Prostate gland (tissue), 2 donors: ENCODE results near the gene CROCC2. TPM values are rescaled to one million over a fixed set of nuclear protein-coding genes. Genes with fewer than 3 reads are reported as not detected.

ENCODE experiments used
- DNase-seq: peaks from one replicate; pipeline ENCODE4 v3.0.0-alpha.2; 2019; ENCODE audit warnings: low spot score
- H3K27ac ChIP-seq, 2 donors: fragments of 200-600 bp; sonication (generic); 2 replicates each; pipeline ENCODE4 v1.5.1; 2017 to 2019
- H3K27me3 ChIP-seq: fragments of 200-600 bp; sonication (generic); replicated peaks from 2 replicates; pipeline ENCODE4 v1.5.1; 2019; ENCODE audit not compliant: insufficient read depth
- H3K36me3 ChIP-seq, 2 donors: fragments of 200-600 bp; sonication (generic); 1 replicate in 1 of 2; 2 replicates in 1 of 2; pipeline versions ENCODE4 v1.5.1 to v1.8.1; 2017 to 2019
- H3K4me1 ChIP-seq: fragments of 200-600 bp; sonication (generic); replicated peaks from 2 replicates; pipeline ENCODE4 v1.5.1; 2019
- H3K4me3 ChIP-seq, 2 donors: fragments of 200-600 bp; sonication (generic); 2 replicates each; pipeline ENCODE4 v1.5.1; 2017 to 2019
- H3K9me3 ChIP-seq: fragments of 200-600 bp; sonication (generic); 2 replicates; pipeline ENCODE4 v1.5.1; 2017
- POLR2A ChIP-seq: fragments of 450-650 bp; IDR thresholded peaks from one replicate; pipeline ENCODE4 v1.6.1; 2016; ENCODE audit warnings: antibody characterized with exemption, mild to moderate bottlenecking
- POLR2AphosphoS5 ChIP-seq: sonication (generic); formaldehyde crosslinking; IDR thresholded peaks from one replicate; pipeline ENCODE4 v1.6.1; 2017; ENCODE audit warnings: antibody characterized with exemption
- WGBS: methylation state at CpG from one replicate; pipeline ENCODE4 v1.1.5; 2018; 5-methylcytosine and 5-hydroxymethylcytosine counted together
- intact Hi-C: fragments of 100-400 bp; cut with DNase I; formaldehyde crosslinking; loops from one replicate; pipeline ENCODE4 v1.14.2; 2022
- total RNA-seq, 2 donors: library from RNA; depleted of rRNA; stranded (reverse); fragments of >200 nt; gene quantifications; one replicate each; pipeline ENCODE4 v1.1.0, GENCODE V29; 2016
- TF ChIP-seq, protein P1 (sequence below), 4 experiments: fragments of 200-600 bp in 2 of 4; fragments of 450-650 bp in 2 of 4; sonication (generic) in 2 of 4; IDR thresholded peaks; 1 replicate in 3 of 4; 2 replicates in 1 of 4; pipeline ENCODE4 v1.5.1; 2016 to 2019; ENCODE audit warnings: antibody characterized with exemption in 4 of 4, mild to moderate bottlenecking in 2 of 4, moderate library complexity in 2 of 4

CROCC2 gene
- total RNA-seq, 2 donors from 2014 or later: 0.23 TPM; not detected in 1

- no peaks in the 10 kb centered on the region for H3K9me3 ChIP-seq
- WGBS: 57% methylated on average over 28 of the region's 29 CpGs
- H3K4me1 ChIP-seq: peaks cover 3% of the 10 kb centered on the region
- H3K27ac ChIP-seq: no peak overlapping the region
- DNase-seq: no peak
- TF ChIP-seq POLR2AphosphoS5: no peak
- TF ChIP-seq, protein P1, sequence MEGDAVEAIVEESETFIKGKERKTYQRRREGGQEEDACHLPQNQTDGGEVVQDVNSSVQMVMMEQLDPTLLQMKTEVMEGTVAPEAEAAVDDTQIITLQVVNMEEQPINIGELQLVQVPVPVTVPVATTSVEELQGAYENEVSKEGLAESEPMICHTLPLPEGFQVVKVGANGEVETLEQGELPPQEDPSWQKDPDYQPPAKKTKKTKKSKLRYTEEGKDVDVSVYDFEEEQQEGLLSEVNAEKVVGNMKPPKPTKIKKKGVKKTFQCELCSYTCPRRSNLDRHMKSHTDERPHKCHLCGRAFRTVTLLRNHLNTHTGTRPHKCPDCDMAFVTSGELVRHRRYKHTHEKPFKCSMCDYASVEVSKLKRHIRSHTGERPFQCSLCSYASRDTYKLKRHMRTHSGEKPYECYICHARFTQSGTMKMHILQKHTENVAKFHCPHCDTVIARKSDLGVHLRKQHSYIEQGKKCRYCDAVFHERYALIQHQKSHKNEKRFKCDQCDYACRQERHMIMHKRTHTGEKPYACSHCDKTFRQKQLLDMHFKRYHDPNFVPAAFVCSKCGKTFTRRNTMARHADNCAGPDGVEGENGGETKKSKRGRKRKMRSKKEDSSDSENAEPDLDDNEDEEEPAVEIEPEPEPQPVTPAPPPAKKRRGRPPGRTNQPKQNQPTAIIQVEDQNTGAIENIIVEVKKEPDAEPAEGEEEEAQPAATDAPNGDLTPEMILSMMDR (IDR thresholded peaks at IDR 0.05): no peak
- TF ChIP-seq POLR2A: no peak
- no peaks in the 10 kb centered on the region for H3K36me3 ChIP-seq
- H3K4me3 ChIP-seq: no peak overlapping the region
- intact Hi-C loops: no loop called here
- no peaks in the 10 kb centered on the region for H3K27me3 ChIP-seq
These were observed 56.3 kb downstream of the CROCC2 start for GRCh38 chr2:240962300-240963064.

DNA sequence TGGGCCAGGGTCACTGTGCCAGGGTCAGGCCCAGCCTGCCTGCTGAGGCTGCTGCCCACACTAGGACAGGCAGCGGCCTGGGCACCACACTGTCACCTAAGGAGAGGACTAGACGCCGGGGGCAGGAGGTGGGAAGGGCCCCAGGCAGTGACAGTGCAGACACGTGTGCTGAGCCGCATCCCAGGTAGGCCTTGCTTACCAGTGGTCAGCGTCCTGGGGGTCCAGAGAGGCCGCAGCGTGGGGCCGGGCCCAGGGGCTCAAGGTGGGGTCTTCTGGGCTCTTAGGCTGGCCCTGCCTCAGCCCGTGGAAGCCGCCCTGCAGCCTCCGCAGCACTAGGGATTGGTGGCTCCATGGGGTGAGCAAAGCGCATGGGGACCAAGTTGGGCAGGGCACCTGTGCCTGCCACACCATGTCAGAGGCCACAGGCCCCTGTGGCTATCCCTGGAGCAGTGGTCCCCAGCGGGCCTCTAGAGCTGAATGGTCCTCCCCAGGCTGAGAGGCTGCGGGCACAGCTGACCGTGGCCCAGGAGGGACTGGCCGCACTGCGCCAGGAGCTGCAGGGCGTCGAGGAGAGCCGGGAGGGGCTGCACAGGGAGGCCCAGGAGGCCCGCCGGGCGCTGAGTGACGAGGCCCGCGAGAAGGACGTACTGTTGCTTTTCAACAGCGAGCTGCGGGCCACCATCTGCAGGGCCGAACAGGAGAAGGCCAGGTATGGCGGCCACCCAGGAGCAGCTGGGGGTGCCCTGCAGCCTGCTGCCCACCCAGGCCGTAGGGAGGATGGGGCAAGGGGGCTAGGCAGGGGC is 57.1 kb downstream of the CROCC2 start:
- no peaks in the 10 kb centered on the region for H3K36me3 ChIP-seq
- no peak for DNase-seq
- WGBS: 94% methylated on average over 27 of the region's 33 CpGs
- intact Hi-C loops: no loop called here
- no peak overlapping the region for H3K27ac ChIP-seq
- H3K4me1 ChIP-seq: peaks cover 3% of the 10 kb centered on the region
- TF ChIP-seq POLR2A (no peak), POLR2AphosphoS5 (no peak)
- TF ChIP-seq, protein P1 (IDR thresholded peaks at IDR 0.05): no peak
- H3K27me3 ChIP-seq: no peaks in the 10 kb centered on the region
- no peak overlapping the region for H3K4me3 ChIP-seq
- no peaks in the 10 kb centered on the region for H3K9me3 ChIP-seq

DNA sequence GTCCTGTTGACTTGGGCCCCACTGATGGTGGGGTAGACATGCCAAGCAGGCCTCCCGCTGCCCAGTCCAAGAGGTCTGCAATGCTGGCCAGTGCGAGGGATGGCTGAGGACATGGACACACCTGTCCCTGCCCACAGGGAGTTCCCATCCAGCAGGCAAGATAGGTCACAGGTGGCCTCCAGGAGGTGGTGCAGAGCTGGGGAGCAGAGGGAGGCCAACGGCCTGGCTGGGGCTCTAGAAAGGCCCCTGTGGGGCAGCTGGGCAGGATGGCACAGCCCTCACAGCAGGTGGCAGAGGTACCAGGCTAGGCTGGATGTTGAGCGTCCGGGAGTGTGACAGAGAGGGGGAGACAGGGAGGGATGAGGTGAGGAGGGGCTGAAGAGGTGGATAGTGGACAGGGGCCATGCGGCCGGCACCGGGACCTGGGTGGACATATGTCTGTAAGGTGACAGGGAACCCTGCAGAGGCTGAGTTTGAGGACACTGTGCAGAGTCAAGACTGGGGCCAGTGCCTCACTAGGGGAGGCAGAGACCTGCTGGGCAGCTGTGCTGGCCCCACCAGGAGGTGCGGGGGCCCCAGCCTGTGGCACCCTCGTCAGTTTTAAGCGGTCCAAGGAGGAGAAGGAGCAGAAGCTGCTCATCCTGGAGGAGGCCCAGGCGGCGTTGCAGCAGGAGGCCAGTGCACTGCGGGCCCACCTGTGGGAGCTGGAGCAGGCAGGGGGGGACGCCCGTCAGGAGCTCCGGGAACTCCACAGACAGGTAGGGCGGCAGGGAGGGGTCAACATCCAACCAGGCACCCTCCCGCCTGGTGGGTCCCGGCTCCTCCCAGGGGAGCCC is 58.0 kb downstream of the CROCC2 start:
- peaks cover 3% of the 10 kb centered on the region for H3K4me1 ChIP-seq
- 89% methylated on average over 18 of the region's 20 CpGs for WGBS
- no peaks in the 10 kb centered on the region for H3K9me3 ChIP-seq
- DNase-seq: no peak
- H3K4me3 ChIP-seq: no peak overlapping the region
- H3K27me3 ChIP-seq: no peaks in the 10 kb centered on the region
- intact Hi-C loops: no loop called here
- no peak for TF ChIP-seq POLR2A
- TF ChIP-seq, protein P1 (IDR thresholded peaks at IDR 0.05): no peak
- no peak for TF ChIP-seq POLR2AphosphoS5
- H3K36me3 ChIP-seq: no peaks in the 10 kb centered on the region
- H3K27ac ChIP-seq: no peak overlapping the region

DNA sequence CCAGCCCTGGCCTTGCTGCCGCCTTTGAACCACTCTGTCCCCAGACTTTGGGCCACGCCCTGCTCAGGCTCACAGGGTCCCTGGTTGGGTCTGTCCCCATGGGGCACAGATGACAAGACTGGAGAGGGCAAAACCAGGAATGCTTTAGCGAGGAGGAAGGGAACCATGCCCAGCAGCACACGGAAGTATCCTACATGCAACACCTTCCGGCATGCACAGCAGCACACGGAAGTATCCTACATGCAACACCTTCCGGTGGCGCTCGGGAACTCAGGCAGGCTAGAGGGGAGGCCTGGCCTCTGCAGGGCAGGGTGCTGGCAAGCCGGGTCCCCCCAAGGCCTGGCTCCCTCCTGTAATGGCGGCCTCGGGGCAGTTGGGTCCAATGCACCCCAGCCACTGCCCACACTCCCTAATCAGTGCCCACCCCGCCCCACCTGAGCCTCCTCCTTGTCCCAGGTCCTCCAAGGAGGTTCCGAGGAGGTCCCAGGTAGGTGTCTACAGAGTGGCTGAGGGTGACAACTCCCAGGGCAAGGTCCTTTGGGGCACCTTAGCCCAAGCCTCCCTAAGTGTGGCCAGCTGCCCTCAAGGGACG is 58.7 kb downstream of the CROCC2 start:
- intact Hi-C loops: no loop called here
- DNase-seq: no peak
- H3K27ac ChIP-seq: no peak overlapping the region

More for the DNA sequence above, 58.7 kb downstream of the CROCC2 start:
- TF ChIP-seq, protein P1 (IDR thresholded peaks at IDR 0.05): no peak
- no peak for TF ChIP-seq POLR2AphosphoS5
- H3K9me3 ChIP-seq: no peaks in the 10 kb centered on the region
- WGBS: 96% methylated on average over 14 of the region's 15 CpGs
- peaks cover 3% of the 10 kb centered on the region for H3K4me1 ChIP-seq
- H3K27me3 ChIP-seq: no peaks in the 10 kb centered on the region
- H3K36me3 ChIP-seq: no peaks in the 10 kb centered on the region
- no peak overlapping the region for H3K4me3 ChIP-seq
